HG02588 (cell line): Measurements from ENCODE around the gene MBD3L2B.

Source experiments
- ATAC-seq: cut with Tn5 transposase; IDR thresholded peaks from one replicate; pipeline ENCODE4 v1.9.1; 2021; ENCODE audit warnings: mild to moderate bottlenecking, moderate library complexity; ENCODE audit not compliant: unreplicated experiment

MBD3L2B gene

GRCh38 chr19:7013678-7014077 is 7.6 kb downstream of the MBD3L2B start:
- ATAC-seq: no peak

GRCh38 chr19:7010722-7011593 is 10.3 kb downstream of the MBD3L2B start:
- no peak for ATAC-seq

GRCh38 chr19:7007859-7008258 is 13.4 kb downstream of the MBD3L2B start:
- ATAC-seq: no peak

- no peak for ATAC-seq
These were observed 15.0 kb downstream of the MBD3L2B start for GRCh38 chr19:7006135-7006704.

GRCh38 chr19:7004313-7004931 is 16.8 kb downstream of the MBD3L2B start:
- no peak for ATAC-seq

- no peak for ATAC-seq
These were observed 20.4 kb downstream of the MBD3L2B start for GRCh38 chr19:7000816-7001215.

- ATAC-seq: no peak
These were observed 20.9 kb downstream of the MBD3L2B start for GRCh38 chr19:7000333-7000732.

- no peak for ATAC-seq
These were observed 21.3 kb downstream of the MBD3L2B start for GRCh38 chr19:6999933-7000332.

- no peak for ATAC-seq
These were observed 23.4 kb downstream of the MBD3L2B start for GRCh38 chr19:6997679-6998445.

GRCh38 chr19:6996810-6997209 is 24.4 kb downstream of the MBD3L2B start:
- ATAC-seq: no peak

- ATAC-seq: no peak
These were observed 26.2 kb downstream of the MBD3L2B start for GRCh38 chr19:6995054-6995453.

GRCh38 chr19:6988257-6988656 is 33.0 kb downstream of the MBD3L2B start:
- no peak for ATAC-seq

GRCh38 chr19:6987850-6988249 is 33.4 kb downstream of the MBD3L2B start:
- no peak for ATAC-seq

GRCh38 chr19:6983448-6983847 is 37.8 kb downstream of the MBD3L2B start:
- no peak for ATAC-seq

- no peak for ATAC-seq
These were observed 41.8 kb downstream of the MBD3L2B start for GRCh38 chr19:6979399-6979798.

GRCh38 chr19:6976197-6976596 is 45.0 kb downstream of the MBD3L2B start:
- no peak for ATAC-seq

- ATAC-seq: no peak
These were observed 49.9 kb downstream of the MBD3L2B start for GRCh38 chr19:6971366-6971765.

- ATAC-seq: no peak
These were observed 50.8 kb downstream of the MBD3L2B start for GRCh38 chr19:6970443-6970842.

GRCh38 chr19:6970021-6970420 is 51.2 kb downstream of the MBD3L2B start:
- ATAC-seq: no peak

GRCh38 chr19:6969490-6969889 is 51.7 kb downstream of the MBD3L2B start:
- ATAC-seq: no peak
